COLO829 (cell line): ENCODE results near the gene SMG1.
"Not testable (repeated sequence)": the region's sequence is repeated elsewhere in the genome, so short reads cannot be mapped to it uniquely, and the experiment has no call there.

Experiments used
- DNase-seq: peaks from one replicate; pipeline ENCODE4 v3.0.0; 2012; ENCODE audit warnings: low spot score

The SMG1 gene

DNA sequence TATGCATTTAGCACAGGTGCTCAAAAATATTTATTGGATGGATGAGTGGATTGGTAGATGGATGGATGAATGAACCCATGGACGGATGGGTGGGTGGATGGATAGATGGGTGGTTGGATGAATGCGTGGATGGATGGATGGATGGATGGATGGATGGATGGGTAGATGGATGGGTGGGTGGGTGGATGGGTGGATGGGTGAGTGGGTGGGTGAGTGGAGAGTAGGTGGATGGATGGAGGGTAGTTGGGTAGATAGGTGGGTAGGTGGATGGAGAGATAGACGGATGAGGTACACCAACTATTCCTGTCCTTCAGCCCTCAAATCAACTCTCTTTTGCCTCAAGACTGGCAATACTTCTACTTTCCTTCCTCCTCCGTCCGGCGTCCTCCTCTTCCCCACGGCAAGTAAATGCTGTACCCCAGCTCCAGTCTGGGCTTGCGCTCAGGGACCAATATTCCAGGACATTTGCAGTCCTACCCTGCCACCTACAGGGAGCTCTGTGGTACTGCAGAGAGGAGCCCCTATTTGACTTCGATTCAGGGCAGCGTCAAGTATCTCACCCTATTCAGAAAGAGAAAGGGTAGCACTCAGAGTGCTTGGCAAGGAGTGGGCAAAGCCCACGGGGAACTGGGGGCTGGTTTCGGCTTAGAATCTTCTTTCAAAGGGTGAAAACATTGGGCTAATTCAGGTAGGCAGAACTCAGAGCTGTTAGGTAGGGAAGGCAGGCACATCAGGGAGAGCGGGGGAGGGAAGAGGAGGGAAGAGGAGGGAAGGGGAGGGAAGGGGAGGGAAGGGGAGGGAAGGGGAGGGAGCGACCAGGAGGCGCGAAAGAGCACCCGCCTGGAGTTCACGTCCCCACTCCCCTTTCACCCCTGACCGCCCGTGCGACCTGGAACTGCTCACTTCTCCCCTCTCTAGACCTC lies 166.3 kb downstream of the SMG1 start:
- DNase-seq, result not testable (repeated sequence)

DNA sequence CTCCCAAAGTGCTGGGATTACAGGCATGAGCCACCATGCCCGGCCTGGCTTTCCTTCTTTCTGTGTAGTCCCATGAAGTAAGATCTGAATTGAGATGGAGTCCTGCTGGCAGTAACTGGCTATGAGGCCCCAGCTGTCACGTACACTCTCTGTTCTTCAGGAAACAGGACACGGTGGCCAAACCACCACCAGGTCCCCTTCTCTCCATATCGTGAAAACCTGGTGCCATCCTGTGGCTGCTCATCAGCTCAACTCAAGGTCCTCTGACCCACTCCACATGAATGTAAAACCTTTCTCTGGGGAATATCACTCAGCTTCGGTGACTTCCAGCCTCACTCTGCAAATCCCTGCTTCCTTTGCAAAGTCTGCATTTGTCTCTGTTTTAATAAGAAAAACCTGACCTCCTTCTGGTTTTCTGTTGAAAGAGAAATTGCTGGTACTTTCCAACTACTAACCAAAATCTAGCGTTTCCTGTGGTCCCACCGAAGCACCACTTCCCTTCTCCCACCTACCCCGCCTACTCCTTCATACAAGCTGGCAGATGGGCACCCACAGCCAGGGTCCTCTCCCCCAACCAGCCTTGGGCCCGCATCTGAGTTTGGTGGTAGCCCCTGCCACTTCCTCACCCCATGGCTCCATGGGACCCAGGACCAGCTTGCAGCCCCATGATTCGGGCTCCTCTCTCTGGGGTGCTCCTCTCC lies 168.1 kb downstream of the SMG1 start:
- DNase-seq, result not testable (repeated sequence)

DNA sequence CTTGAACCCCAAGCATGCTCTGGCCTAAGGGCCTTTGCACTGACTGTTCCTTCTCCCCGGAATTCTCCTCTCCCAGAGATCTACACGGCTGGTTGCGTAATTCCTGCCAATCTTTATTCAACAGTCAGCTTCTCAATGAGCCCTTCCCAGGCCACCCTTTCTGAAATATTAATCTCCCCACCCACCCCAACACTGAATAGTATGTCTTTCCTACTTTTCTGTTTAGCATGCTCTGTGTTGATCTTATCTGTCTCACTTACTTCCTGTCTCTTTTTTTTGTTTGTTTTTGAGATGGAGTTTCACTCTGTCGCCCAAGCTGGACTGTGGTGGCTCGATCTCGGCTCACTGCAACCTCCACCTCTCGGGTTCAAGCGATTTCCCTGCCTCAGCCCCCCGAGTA lies 169.6 kb downstream of the SMG1 start:
- DNase-seq, result not testable (repeated sequence)
